K562 (cell line): ENCODE results near the gene PATL1. TPM values are rescaled to one million over a fixed set of nuclear protein-coding genes. Genes with fewer than 3 reads are reported as not detected.

Experiments
- ADNP ChIP-seq: fragments of 200-800 bp; sonication (Bioruptor generic); IDR thresholded peaks from 2 replicates; pipeline ENCODE4 v1.6.1; 2016; ENCODE audit warnings: missing genetic modification characterization, missing compliant biosample characterization
- BDP1 ChIP-seq: IDR thresholded peaks from 3 replicates; pipeline ENCODE4 v1.6.1; 2011; ENCODE audit not compliant: insufficient read length, insufficient read depth
- CCAR2 ChIP-seq: fragments of 200-400 bp; formaldehyde crosslinking; IDR thresholded peaks from 2 replicates; pipeline ENCODE4 v1.6.1; 2017; ENCODE audit warnings: mild to moderate bottlenecking, low read depth, low read length
- EGR1 ChIP-seq: fragments of 450-650 bp; conservative IDR thresholded peaks from 2 replicates; pipeline ENCODE4 v1.6.1; 2017; ENCODE audit warnings: mild to moderate bottlenecking
- ETV1 ChIP-seq: fragments of 450-650 bp; conservative IDR thresholded peaks from 2 replicates; pipeline ENCODE4 v1.6.1; 2016; ENCODE audit warnings: missing genetic modification characterization, control low read depth, low read depth, missing compliant biosample characterization
- FOXK1 ChIP-seq: sonication (generic); formaldehyde crosslinking; IDR thresholded peaks from 2 replicates; pipeline ENCODE4 v1.8.0; 2022; ENCODE audit warnings: missing genetic modification reagents, mild to moderate bottlenecking, borderline replicate concordance
- HDAC8 ChIP-seq: fragments of 450-650 bp; IDR thresholded peaks from 2 replicates; pipeline ENCODE4 v1.6.1; 2016; ENCODE audit warnings: mild to moderate bottlenecking, missing genetic modification characterization, moderate library complexity, missing compliant biosample characterization
- JUNB ChIP-seq: fragments of 450-650 bp; formaldehyde crosslinking; conservative IDR thresholded peaks from 2 replicates; pipeline ENCODE4 v1.4.0; 2020; ENCODE audit warnings: mild to moderate bottlenecking
- NBN ChIP-seq: fragments of 450-650 bp; IDR thresholded peaks from 2 replicates; pipeline ENCODE4 v1.6.1; 2016; ENCODE audit warnings: low read depth, mild to moderate bottlenecking
- NCOA1 ChIP-seq: fragments of 450-650 bp; IDR thresholded peaks from 2 replicates; pipeline ENCODE4 v1.6.1; 2016; ENCODE audit warnings: low read depth
- RFX5 ChIP-seq: IDR thresholded peaks from 2 replicates; pipeline ENCODE4 v1.6.1; 2011; ENCODE audit warnings: low read depth, mild to moderate bottlenecking, improper control_type of control experiment, low read length
- RREB1 ChIP-seq: fragments of 250-450 bp; sonication (Bioruptor Pico); IDR thresholded peaks from 2 replicates; pipeline ENCODE4 v1.4.0; 2020
- SIX5 ChIP-seq, 2 experiments: IDR thresholded peaks; 2 replicates each; pipeline ENCODE4 v1.6.1; 2011; ENCODE audit warnings: low read length in 2 of 2, borderline replicate concordance in 1 of 2, low read depth in 1 of 2, mild to moderate bottlenecking in 1 of 2, moderate library complexity in 1 of 2; ENCODE audit not compliant: insufficient read depth in 1 of 2
- SMAD2 ChIP-seq: fragments of 150-350 bp; IDR thresholded peaks from 2 replicates; pipeline ENCODE4 v1.6.1; 2014; ENCODE audit warnings: low read depth, mild to moderate bottlenecking, low read length
- XRCC5 ChIP-seq: fragments of 200-400 bp; formaldehyde crosslinking; IDR thresholded peaks from 2 replicates; pipeline ENCODE4 v1.6.1; 2017; ENCODE audit warnings: low read depth, mild to moderate bottlenecking, low read length
- ZNF143 ChIP-seq: sonication (generic); formaldehyde crosslinking; IDR thresholded peaks from 2 replicates; pipeline ENCODE4 v1.9.0; 2022; ENCODE audit warnings: mild to moderate bottlenecking, missing genetic modification reagents
- ZNF41 ChIP-seq: fragments of 250-450 bp; sonication (Bioruptor Pico); conservative IDR thresholded peaks from 2 replicates; pipeline ENCODE4 v1.4.0; 2020; ENCODE audit warnings: mild to moderate bottlenecking
- ZNF511 ChIP-seq: sonication (generic); formaldehyde crosslinking; IDR thresholded peaks from 2 replicates; pipeline ENCODE4 v1.8.0; 2022; ENCODE audit warnings: mild to moderate bottlenecking, missing genetic modification reagents
- ZNF699 ChIP-seq: fragments of 250-450 bp; sonication (Bioruptor Pico); IDR thresholded peaks from 2 replicates; pipeline ENCODE4 v1.8.0; 2021; ENCODE audit warnings: mild to moderate bottlenecking, moderate library complexity; ENCODE audit not compliant: insufficient replicate concordance
- polyA plus RNA-seq, 8 experiments: library from polyadenylated mRNA; depleted of rRNA in 4 of 8; stranded (reverse) in 5 of 8; unstranded in 3 of 8; fragments of >200 nt; fragmentation: Nextera tagmentation in 2 of 8; fragmentation: Illumina TruSeq in 1 of 8; extraction: Ambion mirVana in 2 of 8; extraction: Trizol in 1 of 8; gene quantifications; 2 replicates each; pipeline versions ENCODE4 v1.2.1 to v1.2.3, GENCODE V29; 2011 to 2014; ENCODE audit warnings: inconsistent platforms in 1 of 8, missing spikeins in 1 of 8
- total RNA-seq, 7 experiments: library from RNA; depleted of rRNA in 6 of 7; stranded (reverse); fragments of >200 nt in 6 of 7; fragmentation: Illumina TruSeq in 2 of 7; extraction: Trizol in 2 of 7; gene quantifications; 2 replicates each; pipeline versions ENCODE4 v1.2.1 to v1.2.3, GENCODE V29; 2011 to 2021; ENCODE audit warnings: low replicate concordance in 1 of 7
- TF ChIP-seq, protein P1 (sequence below): fragments of 250-450 bp; sonication (Bioruptor Pico); IDR thresholded peaks from 2 replicates; pipeline ENCODE4 v1.4.0; 2020; ENCODE audit warnings: mild to moderate bottlenecking, moderate library complexity

The PATL1 gene
- total and polyA plus RNA-seq, 9 of the 15 experiments (the other 6 are each of a cell fraction or from before 2014, with no cell fraction given): 3.2 to 48.0 (median 16.4) TPM

DNA sequence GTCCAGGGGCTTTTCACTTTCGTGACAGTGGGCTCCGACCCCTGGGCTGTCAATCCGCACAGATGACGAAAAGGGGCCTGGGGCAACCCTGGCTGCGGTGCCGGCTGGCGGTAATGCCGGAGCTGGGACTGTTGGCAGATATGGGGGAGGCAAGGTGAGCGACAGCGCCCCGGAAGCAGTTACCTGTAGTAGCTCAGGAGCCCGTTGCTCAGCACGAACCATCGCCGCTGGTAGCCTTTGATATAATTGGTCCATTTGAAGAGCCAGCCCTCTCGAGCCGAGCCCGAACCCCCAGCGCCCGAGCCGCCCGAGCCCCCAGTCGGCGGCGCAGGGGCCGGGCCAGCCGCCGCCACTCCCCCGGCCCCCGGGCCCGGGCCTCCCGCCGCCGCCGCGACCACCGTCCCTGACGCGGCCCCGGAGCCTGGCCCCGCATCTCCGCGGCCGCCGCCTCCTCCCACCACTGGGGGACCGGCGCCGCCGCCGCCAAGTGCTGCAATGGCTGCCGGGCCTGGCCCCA, 53.7 kb downstream of the PATL1 start (continued):
- TF ChIP-seq, protein P1, sequence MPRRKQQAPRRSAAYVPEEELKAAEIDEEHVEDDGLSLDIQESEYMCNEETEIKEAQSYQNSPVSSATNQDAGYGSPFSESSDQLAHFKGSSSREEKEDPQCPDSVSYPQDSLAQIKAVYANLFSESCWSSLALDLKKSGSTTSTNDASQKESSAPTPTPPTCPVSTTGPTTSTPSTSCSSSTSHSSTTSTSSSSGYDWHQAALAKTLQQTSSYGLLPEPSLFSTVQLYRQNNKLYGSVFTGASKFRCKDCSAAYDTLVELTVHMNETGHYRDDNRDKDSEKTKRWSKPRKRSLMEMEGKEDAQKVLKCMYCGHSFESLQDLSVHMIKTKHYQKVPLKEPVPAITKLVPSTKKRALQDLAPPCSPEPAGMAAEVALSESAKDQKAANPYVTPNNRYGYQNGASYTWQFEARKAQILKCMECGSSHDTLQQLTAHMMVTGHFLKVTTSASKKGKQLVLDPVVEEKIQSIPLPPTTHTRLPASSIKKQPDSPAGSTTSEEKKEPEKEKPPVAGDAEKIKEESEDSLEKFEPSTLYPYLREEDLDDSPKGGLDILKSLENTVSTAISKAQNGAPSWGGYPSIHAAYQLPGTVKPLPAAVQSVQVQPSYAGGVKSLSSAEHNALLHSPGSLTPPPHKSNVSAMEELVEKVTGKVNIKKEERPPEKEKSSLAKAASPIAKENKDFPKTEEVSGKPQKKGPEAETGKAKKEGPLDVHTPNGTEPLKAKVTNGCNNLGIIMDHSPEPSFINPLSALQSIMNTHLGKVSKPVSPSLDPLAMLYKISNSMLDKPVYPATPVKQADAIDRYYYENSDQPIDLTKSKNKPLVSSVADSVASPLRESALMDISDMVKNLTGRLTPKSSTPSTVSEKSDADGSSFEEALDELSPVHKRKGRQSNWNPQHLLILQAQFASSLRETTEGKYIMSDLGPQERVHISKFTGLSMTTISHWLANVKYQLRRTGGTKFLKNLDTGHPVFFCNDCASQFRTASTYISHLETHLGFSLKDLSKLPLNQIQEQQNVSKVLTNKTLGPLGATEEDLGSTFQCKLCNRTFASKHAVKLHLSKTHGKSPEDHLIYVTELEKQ (CRISPR knock-in tag): no peak
- no peak for TF ChIP-seq ZNF143 (CRISPR knock-in tag)
- no peak for TF ChIP-seq ZNF511 (CRISPR knock-in tag)
- no peak for TF ChIP-seq ZNF41 (CRISPR knock-in tag)
- no peak for TF ChIP-seq SMAD2
- no peak for TF ChIP-seq XRCC5
- TF ChIP-seq SIX5 (IDR thresholded peaks at IDR 0.05; ENCODE audit: borderline replicate concordance in 1 of 2, insufficient read depth in 1 of 2, low read depth in 1 of 2, low read length in 2 of 2): no peak
- no peak for TF ChIP-seq NBN
- no peak for TF ChIP-seq RFX5
- no peak for TF ChIP-seq NCOA1
- TF ChIP-seq ADNP (tag): no peak
- TF ChIP-seq RREB1 (CRISPR knock-in tag): no peak
- TF ChIP-seq HDAC8: no peak
- TF ChIP-seq EGR1: no peak
- no peak for TF ChIP-seq ETV1 (tag)
- no peak for TF ChIP-seq JUNB (CRISPR knock-in tag)
- no peak for TF ChIP-seq BDP1
- no peak for TF ChIP-seq ZNF699 (CRISPR knock-in tag)
- TF ChIP-seq CCAR2: no peak
- TF ChIP-seq FOXK1 (CRISPR knock-in tag): no peak
